B cell (primary cell): Measurements from ENCODE around the gene SP6. TPM values are rescaled to one million over a fixed set of nuclear protein-coding genes. Genes with fewer than 3 reads are reported as not detected.
A peak's percentile ranks its signal among the peaks of the same experiment; 100 is the strongest.

Experiments used
- ATAC-seq: fragments of 200-7000 bp; cut with Tn5 transposase; one replicate; pipeline ENCODE4 v1.10.0; 2021; ENCODE audit warnings: low read depth, mild to moderate bottlenecking, moderate number of reproducible peaks, moderate library complexity
- CTCF ChIA-PET: fragments of 350-600 bp; sonication (Branson Sonifier 250); formaldehyde crosslinking; loops from one replicate; lab custom pipeline; 2021; ENCODE audit warnings: antibody characterized with exemption, inconsistent platforms; lab: Charles Lee
- POLR2A ChIA-PET: fragments of 350-600 bp; sonication (Branson Sonifier 250); formaldehyde crosslinking; loops from one replicate; lab custom pipeline; 2021; ENCODE audit warnings: antibody characterized with exemption; lab: Charles Lee
- DNase-seq: peaks from one replicate; pipeline ENCODE4 v3.0.0; 2013
- H2AFZ ChIP-seq: 2 replicates; pipeline ENCODE4 v1.6.1; 2012; ENCODE audit warnings: mild to moderate bottlenecking, low read depth, low read length; ENCODE audit not compliant: insufficient read depth, poor library complexity, severe bottlenecking
- H3K27ac ChIP-seq, 2 donors: 1 replicate in 1 of 2; 2 replicates in 1 of 2; pipeline ENCODE4 v1.5.1; 2012 to 2013; ENCODE audit warnings: low read length in 2 of 2, mild to moderate bottlenecking in 2 of 2, moderate library complexity in 1 of 2
- H3K27me3 ChIP-seq, 4 experiments: fragments of 200-600 bp in 1 of 4; sonication (generic) in 1 of 4; replicated peaks in 1 of 4; 1 replicate in 2 of 4; 2 replicates in 2 of 4; pipeline versions ENCODE4 v1.6.1 to v1.7.0; 2013 to 2016; ENCODE audit warnings: low read length in 3 of 4, mild to moderate bottlenecking in 2 of 4, mixed read lengths in 1 of 4, moderate library complexity in 1 of 4; ENCODE audit not compliant: insufficient read depth in 4 of 4, control insufficient read depth in 3 of 4; ENCODE audit errors: control extremely low read depth in 1 of 4
- H3K36me3 ChIP-seq, 2 experiments: replicated peaks in 1 of 2; 1 replicate in 1 of 2; 2 replicates in 1 of 2; pipeline versions ENCODE4 v1.6.1 to v1.7.1; 2013; ENCODE audit warnings: low read length in 1 of 2; ENCODE audit not compliant: insufficient read depth in 2 of 2, control insufficient read depth in 1 of 2; ENCODE audit errors: control extremely low read depth in 1 of 2, extremely low read depth in 1 of 2
- H3K4me1 ChIP-seq, 2 donors: fragments of 200-600 bp in 1 of 2; sonication (generic) in 1 of 2; 1 replicate in 1 of 2; 2 replicates in 1 of 2; pipeline versions ENCODE4 v1.5.1 to v1.6.1; 2013 to 2017; ENCODE audit warnings: low read length in 2 of 2; ENCODE audit not compliant: control insufficient read depth in 2 of 2, insufficient read depth in 2 of 2
- H3K4me2 ChIP-seq: replicated peaks from 2 replicates; pipeline ENCODE3; 2012; ENCODE audit warnings: mild to moderate bottlenecking, low read depth, low read length; ENCODE audit not compliant: poor library complexity, severe bottlenecking
- H3K4me3 ChIP-seq, 5 experiments: fragments of 200-600 bp in 1 of 5; sonication (generic) in 1 of 5; 1 replicate in 3 of 5; 2 replicates in 2 of 5; pipeline versions ENCODE4 v1.5.1 to v1.7.0; 2011 to 2016; ENCODE audit warnings: low read length in 4 of 5, mild to moderate bottlenecking in 4 of 5, low read depth in 2 of 5, control low read depth in 1 of 5, moderate library complexity in 1 of 5; ENCODE audit not compliant: insufficient read depth in 1 of 5; ENCODE audit errors: control extremely low read depth in 1 of 5, extremely low read depth in 1 of 5
- H3K79me2 ChIP-seq: fragments of 200-600 bp; sonication (generic); one replicate; pipeline ENCODE4 v1.6.0; 2016; ENCODE audit warnings: low read length; ENCODE audit not compliant: control insufficient read depth, insufficient read depth
- H3K9ac ChIP-seq: fragments of 200-600 bp; sonication (generic); 2 replicates; pipeline ENCODE4 v1.6.1; 2017; ENCODE audit warnings: mild to moderate bottlenecking, low read length, moderate library complexity
- H3K9me3 ChIP-seq, 3 donors: one replicate each; pipeline versions ENCODE4 v1.6.1 to v1.7.1; 2013; ENCODE audit warnings: low read length in 2 of 3; ENCODE audit not compliant: control insufficient read depth in 2 of 3, insufficient read depth in 1 of 3; ENCODE audit errors: control extremely low read depth in 1 of 3
- H4K20me1 ChIP-seq: 2 replicates; pipeline ENCODE4 v1.6.0; 2012; ENCODE audit warnings: mild to moderate bottlenecking, low read length; ENCODE audit not compliant: insufficient read depth, control insufficient read depth, poor library complexity, severe bottlenecking
- H3K27ac Mint-ChIP-seq: one replicate; pipeline ENCODE4 v1.8.0; 2021; ENCODE audit warnings: mixed read lengths
- H3K27me3 Mint-ChIP-seq: one replicate; pipeline ENCODE4 v1.8.0; 2021; ENCODE audit warnings: mixed read lengths
- H3K4me1 Mint-ChIP-seq: one replicate; pipeline ENCODE4 v1.8.0; 2021; ENCODE audit warnings: mixed read lengths
- H3K4me3 Mint-ChIP-seq: one replicate; pipeline ENCODE4 v1.8.0; 2021; ENCODE audit warnings: mixed read lengths
- H3K9me3 Mint-ChIP-seq: one replicate; pipeline ENCODE4 v1.8.0; 2022; ENCODE audit warnings: mixed read lengths; ENCODE audit not compliant: insufficient read depth
- EZH2 ChIP-seq: IDR thresholded peaks from 2 replicates; pipeline ENCODE4 v1.6.1; 2012; ENCODE audit warnings: borderline replicate concordance, low read depth, mild to moderate bottlenecking, moderate library complexity, low read length; ENCODE audit not compliant: insufficient read depth, poor library complexity, severe bottlenecking
- WGBS: methylation state at CpG from one replicate; pipeline ENCODE4 v1.1.5; 2013; ENCODE audit warnings: missing lambda C conversion rate; ENCODE audit not compliant: insufficient coverage; 5-methylcytosine and 5-hydroxymethylcytosine counted together
- intact Hi-C: fragments of 100-400 bp; cut with micrococcal nuclease; formaldehyde crosslinking; loops from one replicate; pipeline ENCODE4 v1.10.0; 2022
- polyA plus RNA-seq: library from polyadenylated mRNA; depleted of rRNA; stranded (reverse); fragments of >200 nt; gene quantifications from 2 replicates; pipeline ENCODE4 v1.2.3, GENCODE V29; 2012
- total RNA-seq, 2 donors: library from RNA; stranded (reverse); fragments of 120-200 nt in 1 of 2; gene quantifications; 1 replicate in 1 of 2; 2 replicates in 1 of 2; pipeline versions ENCODE4 v1.2.3 to v1.2.4, GENCODE V29; 2013 to 2022
- TF ChIP-seq, protein P1 (sequence below): fragments of 200-600 bp; IDR thresholded peaks from one replicate; pipeline ENCODE4 v1.8.0; 2022; ENCODE audit warnings: antibody characterized with exemption, mild to moderate bottlenecking

Gene SP6
- total and polyA plus RNA-seq, 2 donors (not counting 1 experiment from before 2014, with no cell fraction given): 0.04 TPM; not detected in 1

DNA sequence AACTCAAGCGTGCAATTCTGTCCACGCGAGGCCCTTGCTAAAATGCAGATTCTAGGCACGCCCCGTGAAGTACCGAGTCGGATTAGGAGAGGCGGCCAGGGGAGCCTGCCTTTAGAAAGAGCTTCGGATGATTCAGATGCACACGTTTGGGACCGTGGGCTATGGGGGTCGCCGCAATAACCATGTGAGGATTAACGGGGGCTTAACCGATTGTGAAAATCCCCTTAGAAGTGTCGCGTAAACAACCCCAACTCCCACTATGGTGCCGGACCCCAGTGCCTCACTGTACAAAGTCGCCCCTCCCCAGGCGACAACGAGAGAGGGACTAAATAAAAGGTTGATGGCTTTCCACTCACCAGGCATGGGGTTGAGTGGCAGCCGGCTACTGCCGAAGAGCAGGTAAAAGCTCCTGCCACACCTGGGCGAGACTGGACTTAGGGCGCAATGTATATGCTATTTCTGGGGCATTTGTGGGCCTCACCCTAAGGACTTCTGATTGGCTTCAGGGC is 44.4 kb upstream of the SP6 start:
- H3K4me3 Mint-ChIP-seq: peak overlapping the region; percentile 96
- H3K27ac ChIP-seq: peak overlapping the region; percentile 62 to 98
- peak overlapping the region; percentile 100 for H3K27ac Mint-ChIP-seq
- H3K27me3 Mint-ChIP-seq: no peaks in the 10 kb centered on the region
- peak overlapping the region; percentile 49 to 97 (median 90) for H3K4me3 ChIP-seq
- peaks cover 19 to 23% of the 10 kb centered on the region in 2 donors for H3K4me1 ChIP-seq
- ATAC-seq (no peak), DNase-seq (no peak)
- peaks cover 51% of the 10 kb centered on the region for H3K79me2 ChIP-seq
- H3K4me2 ChIP-seq: peak overlapping the region; percentile 81
- peaks cover 0 to 7% of the 10 kb centered on the region in 2 experiments for H3K36me3 ChIP-seq
- peaks cover 11% of the 10 kb centered on the region for H4K20me1 ChIP-seq
- peak overlapping the region; percentile 79 for H2AFZ ChIP-seq
- TF ChIP-seq, protein P1, sequence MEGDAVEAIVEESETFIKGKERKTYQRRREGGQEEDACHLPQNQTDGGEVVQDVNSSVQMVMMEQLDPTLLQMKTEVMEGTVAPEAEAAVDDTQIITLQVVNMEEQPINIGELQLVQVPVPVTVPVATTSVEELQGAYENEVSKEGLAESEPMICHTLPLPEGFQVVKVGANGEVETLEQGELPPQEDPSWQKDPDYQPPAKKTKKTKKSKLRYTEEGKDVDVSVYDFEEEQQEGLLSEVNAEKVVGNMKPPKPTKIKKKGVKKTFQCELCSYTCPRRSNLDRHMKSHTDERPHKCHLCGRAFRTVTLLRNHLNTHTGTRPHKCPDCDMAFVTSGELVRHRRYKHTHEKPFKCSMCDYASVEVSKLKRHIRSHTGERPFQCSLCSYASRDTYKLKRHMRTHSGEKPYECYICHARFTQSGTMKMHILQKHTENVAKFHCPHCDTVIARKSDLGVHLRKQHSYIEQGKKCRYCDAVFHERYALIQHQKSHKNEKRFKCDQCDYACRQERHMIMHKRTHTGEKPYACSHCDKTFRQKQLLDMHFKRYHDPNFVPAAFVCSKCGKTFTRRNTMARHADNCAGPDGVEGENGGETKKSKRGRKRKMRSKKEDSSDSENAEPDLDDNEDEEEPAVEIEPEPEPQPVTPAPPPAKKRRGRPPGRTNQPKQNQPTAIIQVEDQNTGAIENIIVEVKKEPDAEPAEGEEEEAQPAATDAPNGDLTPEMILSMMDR: no peak
- no peak for TF ChIP-seq EZH2
- no peaks in the 10 kb centered on the region for H3K9me3 Mint-ChIP-seq
- H3K9me3 ChIP-seq: no peaks in the 10 kb centered on the region
- peak overlapping the region; percentile 84 for H3K9ac ChIP-seq
- 0% methylated on average over 13 of the region's 25 CpGs for WGBS
- peaks cover 49% of the 10 kb centered on the region for H3K4me1 Mint-ChIP-seq
- H3K27me3 ChIP-seq: no peaks in the 10 kb centered on the region
- ChIA-PET CTCF (interaction anchor here (0.6 to 15.3 kb wide), 7 partner anchors 51 to 272 kb away, joined by 3 to 436 read pairs (median 4); partner anchors contain the start of genes CDK5RAP3, LRRC46, MRPL10 and SCRN2), POLR2A (interaction anchor here (0.6 to 1.9 kb wide), 18 partner anchors 9 to 1702 kb away, joined by 3 to 18 read pairs (median 6); partner anchors contain the start of genes CDK5RAP3, KANSL1, KPNB1 and LRRC46)
- intact Hi-C loops: loop anchor here (1.0 kb wide), 2 partner anchors 64 to 153 kb away; partner anchors contain the start of genes LRRC46, MRPL10 and NFE2L1
